H1 (cell line): ENCODE measurements around the gene NRN1L. TPM values are rescaled to one million over a fixed set of nuclear protein-coding genes. Genes with fewer than 3 reads are reported as not detected.

Source experiments
- CTCF ChIA-PET: fragments of 300-600 bp; sonication (Branson Sonifier 250); formaldehyde crosslinking; loops from one replicate; lab custom pipeline; 2021; ENCODE audit not compliant: partially characterized antibody; lab: Charles Lee
- POLR2A ChIA-PET: fragments of 300-600 bp; sonication (Branson Sonifier 250); formaldehyde crosslinking; loops from one replicate; lab custom pipeline; 2021; ENCODE audit warnings: inconsistent platforms; ENCODE audit not compliant: partially characterized antibody; lab: Charles Lee
- DNase-seq, 2 experiments: peaks; one replicate each; pipeline versions ENCODE4 v3.0.0 to v3.0.0-alpha.2; 2010 to 2022; ENCODE audit warnings: low spot score in 2 of 2, low read depth in 1 of 2, mixed read lengths in 1 of 2
- FAIRE-seq: peaks from 2 replicates; lab custom pipeline; 2011; peaks lifted over from hg19 to GRCh38; lab: Jason Lieb, UNC
- H2AFZ ChIP-seq: 2 replicates; pipeline ENCODE4 v1.8.1; 2012; ENCODE audit warnings: low read length, inconsistent platforms
- H2AK5ac ChIP-seq: 2 replicates; pipeline ENCODE4 v1.6.1; 2013; ENCODE audit warnings: low read depth, low read length
- H2BK120ac ChIP-seq: replicated peaks from 2 replicates; pipeline ENCODE3; 2013; ENCODE audit warnings: low read depth, low read length, inconsistent platforms
- H2BK12ac ChIP-seq: 2 replicates; pipeline ENCODE4 v1.6.1; 2013; ENCODE audit warnings: low read depth, low read length
- H2BK15ac ChIP-seq: 2 replicates; pipeline ENCODE4 v1.6.1; 2013; ENCODE audit warnings: low read length
- H2BK20ac ChIP-seq: 2 replicates; pipeline ENCODE4 v1.6.1; 2013; ENCODE audit warnings: low read length
- H2BK5ac ChIP-seq: 2 replicates; pipeline ENCODE4 v1.6.1; 2013; ENCODE audit warnings: low read depth, low read length
- H3K14ac ChIP-seq: 2 replicates; pipeline ENCODE4 v1.6.1; 2013; ENCODE audit warnings: inconsistent platforms; ENCODE audit not compliant: insufficient read length
- H3K18ac ChIP-seq: 2 replicates; pipeline ENCODE4 v1.6.1; 2013; ENCODE audit warnings: low read length; ENCODE audit errors: extremely low read depth
- H3K23ac ChIP-seq: 2 replicates; pipeline ENCODE4 v1.6.1; 2013; ENCODE audit warnings: inconsistent platforms; ENCODE audit not compliant: insufficient read length
- H3K23me2 ChIP-seq: 2 replicates; pipeline ENCODE4 v1.6.1; 2013; ENCODE audit warnings: low read depth, low read length
- H3K27ac ChIP-seq: 2 replicates; pipeline ENCODE4 v1.6.1; 2011; ENCODE audit warnings: low read depth, low read length, inconsistent platforms
- H3K27me3 ChIP-seq, 4 experiments: replicated peaks in 1 of 4; 1 replicate in 1 of 4; 2 replicates in 3 of 4; pipeline versions ENCODE4 v1.6.1 to v1.8.1; 2011 to 2013; ENCODE audit warnings: low read length in 3 of 4, mild to moderate bottlenecking in 3 of 4, inconsistent platforms in 2 of 4, mixed read lengths in 2 of 4, moderate library complexity in 1 of 4; ENCODE audit not compliant: control insufficient read depth in 3 of 4, insufficient read depth in 3 of 4; ENCODE audit errors: extremely low read depth in 1 of 4
- H3K36me3 ChIP-seq, 4 experiments: 2 replicates each; pipeline versions ENCODE4 v1.6.1 to v1.8.1; 2011 to 2013; ENCODE audit warnings: mild to moderate bottlenecking in 4 of 4, low read length in 3 of 4, moderate library complexity in 2 of 4, control low read depth in 1 of 4, inconsistent platforms in 1 of 4; ENCODE audit not compliant: insufficient read depth in 4 of 4, control insufficient read depth in 2 of 4
- H3K4ac ChIP-seq: replicated peaks from 2 replicates; pipeline ENCODE3; 2013; ENCODE audit warnings: low read length, low read depth, mixed read lengths, inconsistent platforms; ENCODE audit not compliant: insufficient read length
- H3K4me1 ChIP-seq, 4 experiments: replicated peaks in 1 of 4; 1 replicate in 1 of 4; 2 replicates in 3 of 4; pipeline versions ENCODE4 v1.6.1 to v1.8.1; 2011 to 2013; ENCODE audit warnings: low read length in 3 of 4, inconsistent platforms in 2 of 4, mixed read lengths in 1 of 4; ENCODE audit not compliant: insufficient read depth in 4 of 4, control insufficient read depth in 3 of 4
- H3K4me2 ChIP-seq, 2 experiments: 2 replicates each; pipeline versions ENCODE4 v1.6.1 to v1.8.1; 2011 to 2013; ENCODE audit warnings: low read depth in 2 of 2, low read length in 2 of 2, control low read depth in 1 of 2, inconsistent platforms in 1 of 2, mild to moderate bottlenecking in 1 of 2; ENCODE audit not compliant: insufficient read depth in 1 of 2
- H3K4me3 ChIP-seq, 4 experiments: fragments of 200-600, 300-600 bp in 1 of 4; sonication (generic), shearing (Covaris generic), sonication (Bioruptor Twin) in 1 of 4; 2 replicates each; pipeline versions ENCODE4 v1.5.1 to v1.8.1; 2011 to 2016; ENCODE audit warnings: low read length in 4 of 4, low read depth in 3 of 4, control low read depth in 2 of 4, inconsistent platforms in 2 of 4, mild to moderate bottlenecking in 2 of 4, mixed read lengths in 1 of 4, moderate library complexity in 1 of 4; ENCODE audit not compliant: insufficient read depth in 2 of 4; ENCODE audit errors: extremely low read depth in 1 of 4
- H3K56ac ChIP-seq: replicated peaks from 2 replicates; pipeline ENCODE3; 2013; ENCODE audit warnings: low read depth, mild to moderate bottlenecking, mixed read lengths, low read length, inconsistent platforms; ENCODE audit not compliant: insufficient read length
- H3K79me1 ChIP-seq: 2 replicates; pipeline ENCODE4 v1.6.1; 2013; ENCODE audit warnings: low read depth, low read length, control low read depth
- H3K79me2 ChIP-seq, 2 experiments: 2 replicates each; pipeline versions ENCODE4 v1.6.1 to v1.8.1; 2012 to 2013; ENCODE audit warnings: low read length in 2 of 2, mild to moderate bottlenecking in 2 of 2, inconsistent platforms in 1 of 2; ENCODE audit not compliant: insufficient read depth in 2 of 2, control insufficient read depth in 1 of 2
- H3K9ac ChIP-seq, 4 experiments: replicated peaks in 1 of 4; 1 replicate in 1 of 4; 2 replicates in 3 of 4; pipeline versions ENCODE4 v1.6.1 to v1.8.1; 2011 to 2013; ENCODE audit warnings: low read depth in 3 of 4, low read length in 3 of 4, control low read depth in 2 of 4, mild to moderate bottlenecking in 2 of 4, moderate library complexity in 2 of 4, inconsistent platforms in 1 of 4; ENCODE audit errors: extremely low read depth in 1 of 4
- H3K9me3 ChIP-seq, 2 experiments: 2 replicates each; pipeline versions ENCODE4 v1.6.1 to v1.8.1; 2012 to 2013; ENCODE audit warnings: mild to moderate bottlenecking in 2 of 2, moderate library complexity in 2 of 2, control low read depth in 1 of 2, inconsistent platforms in 1 of 2, low read depth in 1 of 2, low read length in 1 of 2, mixed read lengths in 1 of 2; ENCODE audit not compliant: insufficient read depth in 2 of 2
- H4K20me1 ChIP-seq, 2 experiments: replicated peaks in 1 of 2; 2 replicates each; pipeline versions ENCODE3 to v1.8.1; 2011 to 2013; ENCODE audit warnings: inconsistent platforms in 2 of 2, low read length in 2 of 2, mild to moderate bottlenecking in 1 of 2; ENCODE audit not compliant: insufficient read depth in 2 of 2, control insufficient read depth in 1 of 2
- H4K5ac ChIP-seq: 2 replicates; pipeline ENCODE4 v1.6.1; 2013; ENCODE audit warnings: low read length, low read depth, mixed read lengths, inconsistent platforms; ENCODE audit not compliant: insufficient read length
- H4K8ac ChIP-seq: 2 replicates; pipeline ENCODE4 v1.8.0; 2013; ENCODE audit warnings: mild to moderate bottlenecking, moderate library complexity, low read length, inconsistent platforms; ENCODE audit not compliant: insufficient read depth; ENCODE audit errors: extremely low read depth
- H4K91ac ChIP-seq: replicated peaks from 2 replicates; pipeline ENCODE3; 2013; ENCODE audit warnings: low read length, mixed read lengths, inconsistent platforms; ENCODE audit not compliant: insufficient read length
- KDM5A ChIP-seq: fragments of 200-600 bp; IDR thresholded peaks from 2 replicates; pipeline ENCODE4 v1.7.1; 2012; ENCODE audit warnings: mild to moderate bottlenecking, low read length, inconsistent platforms, mixed read lengths
- TAF1 ChIP-seq: IDR thresholded peaks from 2 replicates; pipeline ENCODE4 v1.6.1; 2011; ENCODE audit warnings: mild to moderate bottlenecking, low read depth, low read length
- WGBS, 2 experiments: shearing (Covaris generic) in 1 of 2; methylation state at CpG; one replicate each; pipeline versions ENCODE4 v1.1.6 to v1.1.7; 2013 to 2015; ENCODE audit warnings: low lambda C conversion rate in 2 of 2, mixed read lengths in 2 of 2, inconsistent platforms in 1 of 2, low coverage in 1 of 2, missing lambda C conversion rate in 1 of 2; ENCODE audit not compliant: insufficient replicate concordance in 2 of 2, insufficient coverage in 1 of 2, insufficient read length in 1 of 2; ENCODE audit errors: extremely low coverage in 1 of 2, missing lambda C conversion rate in 1 of 2; 5-methylcytosine and 5-hydroxymethylcytosine counted together
- polyA plus RNA-seq, 7 experiments: library from polyadenylated mRNA; depleted of rRNA in 3 of 7; stranded (reverse) in 5 of 7; unstranded in 2 of 7; fragments of >200 nt in 5 of 7; fragments of 200-250 nt in 2 of 7; gene quantifications; 1 replicate in 5 of 7; 2 replicates in 1 of 7; 4 replicates in 1 of 7; pipeline versions ENCODE4 v1.2.1 to v1.2.3, GENCODE V29; 2011 to 2013; ENCODE audit warnings: missing spikeins in 2 of 7, mixed read lengths in 2 of 7
- total RNA-seq: library from RNA; stranded (reverse); fragmentation: NEBNext Ultra II Directional; extraction: Animal tissue kit (Norgen Biotek cat#: 25700); gene quantifications from 2 replicates; pipeline ENCODE4 v1.2.1, GENCODE V29; 2021

Gene NRN1L
- total and polyA plus RNA-seq, 2 of the 8 experiments (the other 6 are each of a cell fraction or from before 2014, with no cell fraction given) = 4.1 to 35.2 TPM

DNA sequence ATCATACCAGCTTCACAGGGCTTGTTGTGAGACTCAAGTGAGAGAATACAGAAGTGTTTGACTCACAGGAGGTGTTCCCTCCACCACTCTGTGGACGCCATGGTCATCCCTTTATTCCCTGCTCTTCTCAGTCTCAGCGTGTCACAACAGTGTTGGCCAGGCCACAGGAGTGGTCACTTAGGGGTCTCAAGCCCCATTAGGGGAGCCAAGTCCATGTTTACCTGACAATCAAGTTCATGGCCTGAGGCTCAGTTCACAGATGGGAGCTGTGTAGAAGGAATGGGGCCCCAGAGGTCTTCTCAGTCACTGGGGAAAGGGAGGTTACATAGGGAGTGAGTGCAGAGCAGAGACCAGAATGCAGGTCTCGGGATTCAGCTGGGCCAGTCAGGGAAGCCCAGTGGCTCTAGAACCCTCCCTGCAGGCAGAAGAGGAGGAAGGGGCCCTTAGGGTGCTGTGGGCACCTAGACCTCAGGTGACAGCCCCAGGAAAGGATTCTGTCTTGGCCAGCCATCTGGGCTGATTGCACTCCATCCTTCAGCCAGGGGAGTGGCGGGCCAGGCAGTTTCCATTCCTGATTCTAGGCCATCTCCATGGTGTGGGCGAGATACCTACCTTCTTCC lies 27.6 kb upstream of the NRN1L start:
- Histone ChIP-seq H3K18ac (no peak overlapping the region; the same call in 1 of the 2 replicates), H3K79me2 (peaks cover 42 to 94% of the 10 kb centered on the region in 2 experiments), H3K79me1 (peaks cover 37% of the 10 kb centered on the region), H4K20me1 (peaks cover 32 to 51% of the 10 kb centered on the region in 2 experiments), H3K27ac (peak overlapping the region; percentile 75), H4K91ac (no peak overlapping the region), H4K8ac (no peak overlapping the region), H2BK5ac (peak overlapping the region; percentile 8; the same call in 1 of the 2 replicates), H3K9me3 (no peaks in the 10 kb centered on the region), H4K5ac (no peak overlapping the region), H3K14ac (no peak overlapping the region), H3K4ac (no peak overlapping the region), H3K23me2 (no peaks in the 10 kb centered on the region), H2BK15ac (no peak overlapping the region), H2AK5ac (no peak overlapping the region; the same call in 1 of the 2 replicates), H2AFZ (no peak overlapping the region), H2BK20ac (no peak overlapping the region), H3K4me3 (no peak overlapping the region; a peak in 1 of 8 replicates), H3K56ac (no peak overlapping the region), H2BK12ac (peak overlapping the region; percentile 21; the same call in 1 of the 2 replicates), H3K9ac (peak overlapping the region in 1 of 4 experiments; percentile 44; a peak in 2 of 7 replicates), H3K36me3 (peaks cover 0 to 13% (median 4%) of the 10 kb centered on the region in 4 experiments; a peak in 3 of 8 replicates), H3K4me2 (peak overlapping the region; percentile 43 to 60; a peak in 3 of 4 replicates), H3K27me3 (no peaks in the 10 kb centered on the region), H2BK120ac (no peak overlapping the region), H3K23ac (no peak overlapping the region), H3K4me1 (peaks cover 8 to 15% (median 13%) of the 10 kb centered on the region in 4 experiments)
- POLR2A ChIA-PET = interaction anchor here (1.0 to 2.9 kb wide), 4 partner anchors 9 to 228 kb away, joined by 3 to 27 read pairs (median 3); partner anchors contain the start of genes CENPT, NFATC3 and NUTF2
- CTCF ChIA-PET = interaction anchor here (0.6 to 3.5 kb wide), 10 partner anchors 12 to 194 kb away, joined by 3 to 20 read pairs (median 3); partner anchors contain the start of gene NRN1L
- TF ChIP-seq TAF1 (0 out of 2 replicates have a peak, but pooled peaks have one; percentile 1), KDM5A (no peak)
- WGBS, 2 experiments = 82% methylated on average over 5 of the region's 5 CpGs; no CpG with 5 or more reads in 1 of the 2 experiments
- DNase-seq (no peak), FAIRE-seq (no peak)
